GM18520 (cell line): ENCODE measurements around the gene TCTN2.
A peak's percentile ranks its signal among the peaks of the same experiment; 100 is the strongest.

ENCODE experiments used
- ATAC-seq: cut with Tn5 transposase; IDR thresholded peaks from one replicate; pipeline ENCODE4 v1.9.1; 2021; ENCODE audit not compliant: unreplicated experiment

TCTN2 gene

DNA sequence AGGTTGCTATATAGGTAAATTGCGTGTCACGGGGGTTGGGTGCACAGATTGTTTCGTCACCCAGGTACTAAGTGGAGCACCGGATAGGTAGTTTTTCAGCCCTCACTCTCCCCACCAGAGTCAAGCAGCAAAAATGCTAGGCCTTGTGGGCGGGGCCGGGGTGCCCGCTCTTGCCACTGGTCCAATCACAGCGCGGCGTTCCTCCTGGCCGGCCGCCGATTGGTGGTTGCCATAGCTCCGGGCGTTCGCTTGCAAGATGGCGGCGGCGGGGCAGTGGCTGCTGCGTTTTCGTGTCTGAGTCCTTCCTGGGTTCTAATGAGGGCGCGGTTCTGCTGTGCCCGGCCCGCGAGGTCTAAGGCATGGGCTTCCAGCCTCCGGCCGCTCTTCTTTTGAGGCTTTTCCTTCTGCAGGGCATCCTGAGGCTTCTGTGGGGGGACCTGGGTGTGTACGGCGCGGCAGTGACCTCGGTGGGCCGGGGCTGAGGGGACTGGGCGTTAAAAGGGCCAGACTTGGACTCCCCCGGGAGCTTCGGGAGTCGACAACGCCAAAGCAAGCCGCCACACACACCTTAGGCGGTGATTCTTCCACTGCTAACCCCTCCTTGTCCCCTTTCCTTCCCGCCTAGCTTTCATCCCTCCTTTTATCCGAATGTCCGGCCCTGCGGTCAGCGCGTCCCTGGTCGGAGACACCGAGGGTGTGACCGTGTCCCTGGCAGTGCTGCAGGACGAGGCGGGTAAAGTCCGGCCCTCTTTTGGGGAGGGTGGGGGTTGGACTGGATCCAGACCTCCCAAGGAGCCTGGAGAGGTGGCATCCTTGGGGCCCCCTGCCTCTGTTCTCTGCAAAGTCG is at the start of gene TCTN2:
Gene TCTN2 (plus strand): TSS at position 232 of the 847 bp plus-strand sequence. CDS start 128 bp downstream, at position 360.
- peak; percentile 96 for ATAC-seq

DNA sequence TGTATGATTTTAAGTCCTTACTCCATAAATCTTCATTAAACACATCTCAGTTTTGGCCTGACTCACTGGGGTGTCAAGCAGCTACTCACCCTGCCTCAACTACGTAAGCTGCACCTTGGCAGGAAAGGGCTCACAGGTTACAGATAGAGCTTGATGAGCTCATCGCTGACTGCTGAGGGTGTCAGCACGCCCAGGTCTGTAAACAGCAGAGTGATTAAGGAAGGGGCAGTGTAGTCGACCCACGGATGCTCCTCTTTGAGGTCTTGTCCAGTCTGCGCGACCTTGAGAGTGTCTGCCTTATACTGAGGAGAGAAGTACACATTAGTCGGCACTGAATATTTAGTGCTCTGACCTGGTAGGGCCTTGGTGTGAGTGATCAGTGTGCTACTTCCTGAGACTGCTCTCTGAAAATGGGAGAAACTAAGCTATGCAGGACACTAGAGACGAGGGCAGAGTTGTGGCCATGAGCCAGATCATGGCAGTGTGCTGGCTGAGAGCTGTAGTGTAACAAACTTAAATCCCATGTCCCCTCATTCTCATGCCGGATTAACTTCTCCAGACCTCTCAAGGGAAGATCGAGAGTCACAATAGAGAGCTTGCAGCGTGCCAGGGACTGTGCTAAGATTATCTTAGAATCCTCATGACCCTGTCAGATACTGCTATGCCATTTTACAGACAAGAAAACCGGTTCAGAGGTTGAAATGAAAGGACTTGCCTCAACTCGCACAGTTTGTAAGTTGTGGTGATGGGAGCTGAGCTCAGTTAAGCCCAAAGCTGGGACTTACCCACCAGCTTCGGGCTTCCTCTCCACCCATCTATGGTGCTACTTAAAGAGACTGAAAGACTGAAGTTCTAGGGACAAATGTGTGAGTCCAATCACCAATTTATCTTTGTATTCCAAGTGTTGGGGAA is 49.0 kb upstream of the TCTN2 start:
- no peak for ATAC-seq

DNA sequence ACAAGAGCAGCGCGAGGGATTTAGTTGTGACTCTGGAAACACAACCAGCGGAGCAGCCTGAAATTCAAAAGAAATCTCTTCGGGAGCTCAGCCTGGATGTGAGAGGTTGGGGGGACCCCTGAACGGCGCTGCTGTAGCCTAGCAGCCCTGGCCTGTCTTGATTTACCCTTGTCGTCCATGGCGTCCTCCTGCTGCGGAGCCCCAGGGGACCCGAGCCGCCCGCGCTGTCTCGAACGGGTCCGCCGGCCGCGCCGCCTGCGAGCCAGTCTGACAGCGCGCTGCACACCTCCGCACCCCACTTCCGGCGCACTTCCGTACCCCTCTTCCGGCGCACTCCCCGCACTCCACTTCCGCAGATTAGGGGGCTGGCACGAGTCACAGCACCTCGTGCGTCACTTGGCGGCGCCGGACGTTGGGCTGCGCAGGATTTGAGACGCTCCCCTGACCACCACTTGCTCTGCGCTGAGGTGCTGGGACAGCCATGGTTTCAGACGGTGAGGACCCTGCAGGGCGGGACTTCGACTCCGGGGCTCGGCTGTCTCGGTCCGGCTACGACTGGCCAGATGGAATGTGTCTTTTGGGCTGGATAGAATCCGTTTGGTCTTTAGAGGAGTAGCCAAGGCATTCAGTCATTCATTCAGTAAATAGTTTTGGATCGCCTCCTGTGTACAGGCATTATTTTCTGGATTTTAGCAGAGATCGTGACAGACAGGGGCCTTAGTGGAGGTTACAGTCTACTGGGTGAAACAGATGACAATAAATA is 37.4 kb upstream of the TCTN2 start, which contains the start of the genes EIF2B1 and GTF2H3:
Gene EIF2B1 (minus strand): TSS at position 308 of the 763 bp plus-strand sequence. CDS start 129 bp downstream, at position 179.
Gene GTF2H3 (plus strand): TSS at position 451 of the 763 bp plus-strand sequence. CDS start 31 bp downstream, at position 482.
- peak; percentile 93 for ATAC-seq

DNA sequence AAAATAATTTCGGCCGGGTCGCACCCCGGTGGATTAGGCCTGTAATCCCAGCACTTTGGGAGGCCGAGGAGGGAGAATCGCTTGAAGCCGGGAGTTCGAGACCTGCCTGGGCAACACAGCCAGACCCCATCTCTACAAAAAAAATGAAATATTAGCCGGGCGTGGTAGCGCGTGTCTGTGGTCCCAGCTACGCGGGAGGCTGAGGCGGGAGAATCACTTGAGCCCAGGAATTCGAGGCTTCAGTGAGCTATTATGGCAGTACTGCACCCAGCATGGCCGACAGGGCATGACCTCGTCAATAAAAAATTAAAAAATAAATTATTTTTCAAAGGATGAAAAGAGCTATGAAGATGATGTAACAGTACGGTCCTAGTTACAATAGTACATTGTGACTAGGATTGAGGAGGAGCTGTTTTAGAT is 36.8 kb upstream of the TCTN2 start:
- ATAC-seq, result no peak

DNA sequence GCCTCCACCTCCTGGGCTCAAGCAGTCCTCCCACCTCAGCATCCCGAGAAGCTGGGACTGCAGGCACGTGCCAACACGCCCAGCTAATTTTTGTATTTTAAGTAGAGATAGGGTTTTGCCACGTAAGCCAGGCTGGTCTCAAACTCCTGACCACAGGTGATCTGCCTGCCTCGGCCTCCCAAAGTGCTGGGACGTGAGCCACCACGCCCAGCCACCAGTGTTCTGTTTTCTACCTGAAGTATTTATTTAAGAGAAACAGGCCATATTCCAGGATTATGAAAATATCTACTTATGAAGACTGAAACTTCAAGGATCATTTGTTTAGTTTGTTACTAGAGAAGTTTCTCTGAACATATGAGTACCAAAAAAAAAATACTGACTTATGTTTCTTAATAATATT is 27.0 kb upstream of the TCTN2 start:
- no peak for ATAC-seq

DNA sequence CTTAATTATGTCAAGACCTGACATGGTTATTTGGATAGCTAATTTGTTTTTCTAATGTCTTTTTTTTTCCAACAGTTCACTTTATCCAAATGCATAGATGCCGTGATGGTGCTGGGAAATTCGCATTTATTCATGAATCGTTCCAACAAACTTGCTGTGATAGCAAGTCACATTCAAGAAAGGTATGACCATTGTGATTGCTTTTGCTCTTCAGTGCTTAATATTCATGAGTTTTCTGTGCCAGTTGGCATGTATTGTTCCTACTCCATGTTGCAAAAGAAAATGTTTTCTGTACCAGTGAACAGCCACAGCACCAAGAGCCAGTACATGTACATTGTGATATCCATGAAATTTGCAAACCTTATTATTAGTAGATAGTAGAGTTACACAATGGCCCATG is 25.5 kb upstream of the TCTN2 start:
- no peak for ATAC-seq

DNA sequence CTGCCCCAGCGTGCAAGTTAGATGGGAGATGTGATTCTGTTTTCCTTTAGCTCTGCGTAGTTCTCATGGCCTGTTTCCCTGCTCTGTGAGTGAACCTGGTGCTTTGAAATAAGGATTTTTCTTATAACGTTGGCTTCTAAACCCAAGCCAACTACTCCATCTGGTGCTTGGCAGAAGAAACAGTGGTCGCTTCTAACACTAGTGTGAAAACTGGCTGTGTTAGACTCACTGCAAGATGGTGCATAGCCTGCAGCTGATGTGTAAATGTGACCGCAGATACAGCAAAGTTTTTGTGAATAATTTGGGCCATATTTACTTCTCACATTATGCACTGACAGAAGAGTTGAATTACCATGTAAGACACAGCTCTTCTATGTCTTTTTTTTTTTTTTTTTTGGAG is 25.0 kb upstream of the TCTN2 start:
- ATAC-seq, result no peak

DNA sequence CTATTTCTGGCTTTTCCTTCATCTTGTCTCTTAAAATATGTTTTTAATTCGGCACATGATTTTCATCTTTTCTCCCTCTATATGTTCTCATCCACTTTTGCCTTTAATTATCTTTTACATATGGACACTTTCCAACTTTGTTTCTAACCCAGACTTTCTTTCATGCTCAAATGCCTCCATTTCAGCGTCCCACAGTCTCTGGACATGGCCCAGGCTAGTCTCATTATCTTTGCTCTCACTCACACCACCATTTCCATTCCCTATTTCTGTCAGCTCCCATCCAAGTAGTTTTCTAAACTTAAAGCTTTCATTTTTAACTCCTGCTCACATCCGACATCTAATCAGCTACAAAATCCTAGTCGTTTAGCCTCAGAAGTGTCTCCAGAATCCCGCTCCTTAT is 22.5 kb upstream of the TCTN2 start:
- ATAC-seq, result no peak

DNA sequence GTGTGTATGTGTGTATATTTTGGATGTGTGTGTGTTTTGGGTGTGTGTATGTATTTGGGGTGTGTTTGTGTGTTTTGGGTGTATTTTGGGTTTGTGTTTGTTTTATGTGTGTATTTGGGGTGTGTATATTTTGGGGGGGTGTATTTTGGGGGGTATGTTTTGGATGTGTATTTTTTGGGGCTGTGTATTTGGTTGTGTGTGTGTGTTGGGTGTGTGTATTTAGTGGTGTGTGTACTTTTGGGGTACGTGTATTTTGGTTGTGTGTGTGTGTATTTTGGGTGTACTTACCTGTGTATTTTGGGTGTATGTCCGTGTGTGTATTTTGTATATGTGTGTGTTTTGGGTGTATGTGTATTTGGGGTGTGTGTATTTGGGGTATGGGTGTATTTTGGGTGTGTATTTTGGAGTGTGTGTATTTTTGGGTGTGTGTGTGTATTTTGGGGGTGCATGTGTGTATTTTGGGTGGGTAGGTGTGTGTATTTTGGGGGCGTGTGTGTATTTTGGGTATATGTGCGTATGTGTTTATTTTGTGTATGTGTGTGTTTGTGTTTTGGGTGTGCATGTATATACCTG is 16.7 kb upstream of the TCTN2 start:
- no peak for ATAC-seq

DNA sequence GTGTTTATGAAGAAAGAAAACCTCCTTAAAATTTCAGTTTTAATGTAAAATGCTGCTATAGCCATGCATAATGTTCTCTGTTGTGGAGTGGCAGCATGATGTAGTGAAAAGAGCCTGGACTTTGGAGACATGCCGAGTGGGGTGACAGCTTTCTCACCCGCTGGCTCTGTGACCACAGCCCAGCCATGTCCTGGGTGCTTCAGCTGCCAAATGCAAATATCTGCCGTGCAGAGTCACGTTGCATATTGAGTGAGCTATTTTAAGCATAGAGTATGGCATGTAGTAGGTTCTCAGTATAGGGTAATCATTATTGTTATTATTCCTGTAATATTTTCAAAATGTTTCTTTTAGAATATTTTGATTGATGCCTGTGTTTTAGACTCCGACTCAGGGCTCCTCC is 15.5 kb upstream of the TCTN2 start:
- ATAC-seq, result peak; percentile 90

DNA sequence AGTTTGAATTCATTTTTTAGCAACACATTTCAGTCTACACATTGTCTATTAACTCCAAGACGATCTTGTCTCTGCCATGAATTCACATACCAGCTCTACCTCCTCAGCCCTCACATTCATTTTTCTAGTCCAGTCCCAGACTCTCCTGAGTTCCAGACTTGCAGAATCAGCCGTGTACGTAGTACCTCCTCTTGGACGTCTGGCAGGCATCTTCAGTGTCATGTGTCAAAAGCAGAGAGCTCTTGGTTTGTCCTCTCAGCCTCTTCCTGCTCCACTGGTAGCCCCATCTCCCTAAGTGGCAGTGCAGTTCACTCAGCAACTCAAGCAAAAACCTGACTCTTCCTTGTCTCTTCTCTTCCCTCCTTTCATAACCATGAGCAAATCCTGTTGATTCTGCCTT is 14.5 kb upstream of the TCTN2 start:
- ATAC-seq, result no peak

DNA sequence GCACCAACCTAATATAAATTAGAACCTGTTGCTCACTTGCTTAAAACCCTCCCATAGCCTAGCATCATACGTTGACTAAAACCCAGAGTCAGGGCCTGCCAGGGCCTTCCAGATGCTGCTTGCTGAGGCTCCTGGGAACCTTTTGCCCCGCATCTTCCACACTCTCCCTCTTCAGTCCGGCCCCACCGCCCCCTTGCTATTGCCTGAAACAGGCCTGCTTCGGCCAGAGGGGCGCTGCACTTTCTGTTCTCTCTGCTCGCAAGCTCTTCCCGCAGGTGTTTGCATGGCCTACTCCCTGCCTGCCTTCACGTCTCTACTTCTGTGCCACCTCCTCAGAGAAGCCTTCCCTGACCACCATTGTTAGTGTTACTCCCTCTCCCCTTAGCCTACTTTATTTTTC is 13.7 kb upstream of the TCTN2 start:
- no peak for ATAC-seq

DNA sequence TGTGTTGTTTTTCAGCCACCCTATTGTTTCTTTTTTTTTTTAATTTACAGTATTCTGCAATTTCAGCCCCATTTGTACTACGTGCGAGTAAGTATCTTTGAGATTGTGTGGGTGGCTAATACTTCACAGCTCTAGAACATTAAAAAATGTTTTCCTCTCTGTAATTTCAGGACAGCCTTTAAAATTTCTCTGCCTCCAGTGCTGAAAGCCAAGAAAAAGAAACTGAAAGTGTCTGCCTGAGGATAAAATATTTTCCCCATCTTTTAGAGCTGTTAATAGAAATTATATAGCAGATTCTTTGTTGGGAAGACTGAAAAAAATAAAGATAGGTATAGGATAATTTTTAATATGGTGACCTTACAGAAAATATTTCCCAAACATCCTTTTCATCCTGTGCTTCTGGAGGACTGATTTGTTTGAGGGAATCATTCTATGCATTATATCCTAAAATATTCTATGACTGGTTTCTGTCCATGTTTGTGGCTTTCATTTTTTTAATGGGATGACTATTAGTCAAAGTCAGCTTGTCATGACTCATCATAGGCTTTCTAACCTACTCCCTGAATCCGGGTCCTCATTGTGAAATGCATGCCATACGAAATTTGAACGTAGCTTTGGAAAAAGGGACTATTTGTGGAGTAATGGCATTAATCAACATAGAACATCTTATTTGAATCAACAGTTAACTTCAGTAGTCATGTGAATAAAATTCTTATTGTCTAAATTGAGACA is 10.8 kb upstream of the TCTN2 start:
- no peak for ATAC-seq

DNA sequence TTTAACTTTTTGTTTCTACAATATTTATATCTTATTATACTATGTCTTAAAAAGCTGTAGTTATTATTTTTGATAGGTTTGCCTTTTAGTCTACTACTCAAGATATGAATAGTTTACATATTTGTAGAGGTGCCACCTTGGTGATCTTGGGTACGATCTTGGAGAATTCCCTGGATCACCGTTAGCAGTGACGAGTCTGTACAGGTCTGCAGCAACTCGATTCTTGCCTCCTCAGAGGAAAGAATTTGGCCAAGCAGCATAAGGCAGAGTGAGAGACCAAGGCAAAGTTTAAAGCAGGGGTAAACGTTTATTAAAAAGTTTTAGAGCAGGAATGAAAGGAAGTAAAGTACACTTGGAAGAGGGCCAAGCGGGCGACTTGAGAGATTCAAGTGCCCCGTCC is 3.1 kb upstream of the TCTN2 start:
- ATAC-seq, result no peak

DNA sequence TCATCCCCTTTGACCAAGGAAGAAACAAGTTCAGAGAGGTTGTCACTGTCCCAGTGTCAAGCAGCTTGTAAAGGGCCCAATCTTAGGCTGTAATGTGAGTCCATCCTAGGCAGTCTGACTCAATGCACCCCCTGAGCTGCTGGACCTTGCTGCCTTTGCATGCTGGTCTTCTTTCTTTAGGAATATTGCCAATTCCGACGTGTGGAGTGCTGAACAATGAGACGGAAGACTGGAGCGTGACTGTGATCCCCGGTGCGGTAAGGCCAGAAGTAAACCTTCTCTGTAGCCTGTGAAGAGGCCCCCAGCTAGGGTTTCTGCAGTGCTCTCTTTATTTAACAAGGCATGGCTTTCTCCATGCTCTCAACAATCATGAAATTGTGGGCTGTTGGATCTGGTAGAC is 963 bp downstream of the TCTN2 start:
- no peak for ATAC-seq

DNA sequence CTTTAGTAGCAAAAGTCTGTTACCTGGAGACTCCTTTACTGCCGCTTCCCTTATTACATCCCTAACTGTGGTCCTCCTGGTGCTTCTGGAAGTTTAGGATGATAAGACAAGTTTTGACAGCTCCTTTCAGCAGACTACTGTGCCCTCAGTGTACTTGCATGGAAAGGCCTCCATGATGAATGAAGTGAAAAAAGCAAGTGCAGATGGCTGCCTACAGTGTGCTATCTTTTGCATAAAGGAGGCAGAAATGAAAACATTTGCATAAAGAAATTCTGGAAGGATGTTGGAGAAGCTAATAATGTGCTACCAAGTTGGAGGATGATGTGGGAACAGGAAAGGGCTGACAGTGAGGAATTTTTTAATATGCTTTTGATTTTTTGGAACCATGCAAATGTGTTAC is 4.5 kb downstream of the TCTN2 start:
- ATAC-seq, result no peak

DNA sequence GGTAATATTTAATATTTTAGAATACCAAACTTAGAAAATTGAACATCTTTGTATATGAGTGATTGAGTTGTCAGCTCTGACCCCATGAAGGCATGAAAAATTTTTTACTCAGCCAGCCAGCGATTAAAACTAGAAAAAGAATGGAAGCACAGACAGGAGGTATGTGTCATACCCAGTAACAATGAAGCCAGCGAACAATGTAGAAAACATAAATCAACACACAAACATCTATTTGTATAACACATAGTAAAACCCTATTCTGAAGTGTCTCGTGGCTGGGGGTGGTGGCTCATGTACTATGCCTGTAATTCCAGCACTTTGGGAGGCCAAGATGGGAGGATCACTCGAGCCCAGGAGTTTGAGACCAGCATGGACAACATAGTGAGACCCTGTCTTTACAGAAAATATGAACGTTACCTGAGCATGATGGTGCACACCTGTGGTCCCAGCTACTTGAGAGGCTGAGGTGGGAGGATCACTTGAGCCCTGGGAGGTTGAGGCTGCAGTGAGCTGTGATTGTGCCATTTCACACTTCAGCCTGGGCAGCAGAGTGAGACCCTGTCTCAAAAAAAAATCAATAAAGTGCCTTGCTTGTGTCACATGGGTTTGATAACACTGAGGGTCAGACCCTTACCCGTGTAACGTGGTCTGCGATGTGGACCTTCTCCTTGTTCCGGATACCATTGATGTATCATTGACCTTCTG is 5.9 kb downstream of the TCTN2 start:
- no peak for ATAC-seq

DNA sequence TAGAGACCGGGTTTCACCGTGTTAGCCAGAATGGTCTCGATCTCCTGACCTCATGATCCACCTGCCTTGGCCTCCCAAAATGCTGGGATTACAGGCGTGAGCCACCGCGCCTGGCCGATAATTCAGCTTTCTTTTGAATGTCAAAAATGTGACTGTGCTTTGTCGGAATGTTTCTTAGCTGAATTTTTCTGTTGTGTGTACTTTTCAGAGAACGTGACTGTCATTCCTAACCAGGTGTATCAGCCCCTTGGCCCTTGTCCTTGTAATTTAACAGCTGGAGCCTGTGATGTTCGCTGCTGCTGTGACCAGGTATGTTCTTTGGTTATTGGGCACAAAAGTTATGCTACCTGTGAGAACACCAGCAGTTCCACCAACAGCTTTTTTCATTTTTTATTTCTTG is 8.1 kb downstream of the TCTN2 start:
- no peak for ATAC-seq

DNA sequence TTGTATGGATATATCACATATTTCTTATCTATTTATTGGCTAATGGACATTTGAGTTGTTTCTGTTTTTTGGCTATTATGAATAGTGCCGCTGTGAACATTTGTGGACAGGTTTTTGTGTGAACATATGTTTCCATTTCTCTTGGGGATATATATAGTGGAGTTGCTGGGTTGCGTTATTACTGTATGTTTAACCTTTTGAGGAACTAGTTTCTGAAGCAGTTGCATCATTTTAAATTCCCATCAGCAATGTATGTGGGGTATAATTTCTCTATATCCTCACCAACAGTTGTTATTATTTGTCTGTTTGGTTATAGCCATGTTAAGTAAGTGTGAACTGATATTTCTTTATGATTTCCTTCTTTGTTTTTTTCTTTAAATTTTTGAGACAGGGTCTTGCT is 10.7 kb downstream of the TCTN2 start:
- ATAC-seq, result no peak
